Fibroblast of peridontal ligament (primary cell): ENCODE results near the gene ACTL10.
A peak's percentile ranks its signal among the peaks of the same experiment; 100 is the strongest.
"Not testable (repeated sequence)": the region's sequence is repeated elsewhere in the genome, so short reads cannot be mapped to it uniquely, and the experiment has no call there.

ENCODE experiments used
- DNase-seq: peaks from one replicate; pipeline ENCODE4 v3.0.0-alpha.2; 2010; ENCODE audit errors: extremely low read depth

The ACTL10 gene

DNA sequence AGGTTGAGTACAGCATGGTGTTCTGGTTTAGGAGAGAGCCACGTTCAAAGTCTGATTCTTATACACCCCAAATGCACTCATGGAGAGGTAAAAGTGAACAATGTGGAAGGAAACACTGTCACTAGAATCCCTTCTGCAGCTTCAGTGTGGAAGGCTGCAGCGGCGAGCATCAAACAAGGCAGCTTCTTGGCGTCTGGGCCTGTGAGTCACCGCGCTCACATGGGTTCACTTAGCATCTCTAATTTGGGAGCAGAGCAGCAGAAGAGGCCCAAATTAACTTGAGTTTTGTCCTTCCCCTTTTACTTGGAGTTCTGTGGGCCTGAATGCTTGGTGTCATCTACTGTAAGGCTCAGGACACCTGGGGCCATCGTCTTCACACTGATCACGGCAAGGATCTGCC is 30.4 kb downstream of the ACTL10 start:
- DNase-seq = peak; percentile 78

GRCh38 chr20:33698966-33699365 is 32.2 kb downstream of the ACTL10 start:
- not testable (repeated sequence) for DNase-seq

DNA sequence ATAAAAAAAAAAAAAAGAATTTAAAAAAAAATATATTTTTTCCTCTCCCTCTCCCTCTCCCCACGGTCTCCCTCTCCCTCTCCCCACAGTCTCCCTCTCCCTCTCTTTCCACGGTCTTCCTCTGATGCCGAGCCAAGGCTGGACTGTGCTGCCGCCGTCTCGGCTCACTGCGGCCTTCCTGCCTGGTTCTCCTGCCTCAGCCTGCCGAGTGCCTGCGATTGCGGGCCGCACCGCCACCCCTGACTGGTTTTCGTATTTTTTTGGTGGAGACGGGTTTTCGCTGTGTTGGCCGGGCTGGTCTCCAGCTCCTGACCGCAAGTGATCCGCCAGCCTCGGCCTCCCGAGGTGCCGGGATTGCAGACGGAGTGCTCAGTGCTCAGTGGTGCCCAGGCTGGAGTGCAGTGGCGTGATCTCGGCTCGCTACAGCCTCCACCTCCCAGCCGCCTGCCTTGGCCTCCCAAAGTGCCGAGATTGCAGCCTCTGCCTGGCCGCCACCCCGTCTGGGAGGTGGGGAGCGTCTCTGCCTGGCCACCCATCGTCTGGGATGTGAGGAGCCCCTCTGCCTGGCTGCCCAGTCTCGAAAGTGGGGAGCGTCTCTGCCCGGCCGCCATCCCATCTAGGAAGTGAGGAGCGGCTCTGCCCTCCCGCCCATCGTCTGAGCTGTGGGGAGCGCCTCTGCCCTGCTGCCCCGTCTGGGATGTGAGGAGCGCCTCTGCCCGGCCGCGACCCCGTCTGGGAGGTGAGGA is 34.1 kb downstream of the ACTL10 start:
- DNase-seq = not testable (repeated sequence)

DNA sequence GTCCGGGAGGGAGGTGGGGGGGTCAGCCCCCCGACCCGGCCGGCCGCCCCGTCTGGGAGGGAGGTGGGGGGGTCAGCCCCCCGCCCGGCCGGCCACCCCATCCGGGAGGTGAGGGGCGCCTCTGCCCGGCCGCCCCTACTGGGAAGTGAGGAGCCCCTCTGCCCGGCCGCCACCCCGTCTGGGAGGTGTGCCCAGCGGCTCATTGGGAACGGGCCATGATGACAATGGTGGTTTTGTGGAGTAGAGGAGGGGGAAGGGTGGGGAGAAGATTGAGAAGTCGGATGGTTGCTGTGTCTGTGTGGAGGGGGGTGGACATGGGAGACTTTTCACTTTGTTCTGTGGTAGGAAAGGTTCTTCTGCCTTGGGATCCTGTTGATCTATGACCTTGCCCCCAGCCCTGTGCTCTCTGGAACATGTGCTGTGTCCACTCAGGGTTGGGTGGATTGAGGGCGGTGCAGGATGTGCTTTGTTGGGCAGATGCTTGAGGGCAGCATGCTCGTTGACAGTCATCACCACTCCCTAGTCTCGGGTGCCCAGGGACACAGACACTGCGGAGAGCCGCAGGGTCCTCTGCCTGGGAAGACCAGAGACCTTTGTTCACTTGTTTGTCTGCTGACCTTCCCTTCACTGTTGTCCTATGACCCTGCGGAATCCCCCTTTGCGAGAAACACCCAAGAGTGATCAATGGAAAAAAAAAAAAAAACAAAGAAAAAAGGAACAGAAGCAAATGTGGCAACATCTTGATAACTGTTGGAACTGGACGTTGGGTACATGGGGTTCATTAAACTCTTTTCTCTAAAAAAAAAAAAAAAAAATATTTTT is 35.1 kb downstream of the ACTL10 start:
- DNase-seq = no peak

- DNase-seq = no peak
These were observed 36.1 kb downstream of the ACTL10 start for GRCh38 chr20:33702861-33703260.

GRCh38 chr20:33703498-33704137 is 36.9 kb downstream of the ACTL10 start:
- no peak for DNase-seq

DNA sequence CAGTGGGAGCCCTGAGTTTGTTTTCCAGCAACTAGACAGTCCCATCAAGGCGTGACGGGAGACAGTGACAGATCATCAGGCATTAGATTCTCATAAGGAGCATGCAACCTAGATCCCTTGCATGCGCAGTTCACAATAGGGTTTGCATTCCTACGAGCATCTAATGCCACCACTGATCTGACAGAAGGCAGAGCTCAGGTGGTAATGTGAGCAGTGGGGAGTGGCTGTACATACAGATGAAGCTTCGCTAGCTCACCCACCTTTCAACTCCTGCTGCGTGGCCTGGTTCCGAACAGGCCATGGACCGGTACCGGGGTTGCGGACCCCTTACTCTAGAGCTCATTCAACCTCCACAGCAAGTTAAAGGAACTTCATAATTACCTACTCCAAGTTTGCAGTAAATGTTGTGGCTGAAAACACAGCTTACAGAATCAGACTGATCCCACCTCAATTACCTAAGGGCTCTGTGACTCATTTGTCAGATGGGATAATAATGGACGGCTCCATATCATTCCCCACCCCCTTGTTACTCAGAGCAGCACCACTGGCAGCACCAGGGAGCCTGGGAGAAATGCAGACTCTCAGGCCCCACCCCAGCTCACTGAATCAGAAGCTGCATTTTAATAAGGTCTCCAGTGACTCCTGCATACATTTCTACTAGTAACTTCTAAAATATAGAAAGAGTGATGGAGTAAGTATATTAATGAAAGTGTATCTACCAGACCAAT is 37.6 kb downstream of the ACTL10 start:
- DNase-seq = no peak

DNA sequence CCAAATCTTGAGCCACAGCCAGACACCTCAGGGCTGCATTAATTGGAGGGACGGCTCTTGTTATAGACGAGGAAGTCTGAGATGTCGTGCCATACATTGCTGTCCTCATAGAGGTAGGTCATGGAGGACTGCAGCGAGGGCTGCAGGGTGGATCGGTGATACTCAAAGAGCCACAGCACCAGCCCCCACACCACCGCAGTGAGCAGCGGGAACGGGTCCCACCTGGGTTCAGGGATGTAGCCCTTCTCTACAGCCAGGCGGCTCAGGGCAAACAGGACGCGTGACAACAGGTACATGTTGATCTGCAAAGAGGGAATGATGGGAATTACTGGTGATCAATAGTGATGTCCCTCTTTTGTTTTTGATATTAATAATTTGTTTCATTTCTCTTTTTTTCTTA is 40.9 kb downstream of the ACTL10 start:
- DNase-seq = no peak

DNA sequence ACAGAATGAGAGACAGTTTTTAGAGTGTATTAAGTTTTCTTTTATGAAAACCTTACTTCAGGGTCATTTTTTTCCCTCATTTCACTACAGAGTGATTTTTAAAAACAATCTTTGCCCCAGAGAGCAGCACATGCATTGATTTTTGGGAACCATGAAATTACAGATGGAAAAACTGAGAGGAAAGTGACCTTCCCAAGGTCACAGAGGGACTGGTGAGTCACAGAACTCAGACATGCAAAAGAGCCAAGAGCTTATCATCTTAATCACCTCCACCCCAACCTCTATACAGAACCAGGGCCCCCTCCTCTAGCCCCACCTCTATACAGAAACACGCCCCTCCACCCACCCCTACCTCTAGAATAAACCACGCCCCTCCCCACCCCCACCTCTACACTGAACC is 42.7 kb downstream of the ACTL10 start:
- no peak for DNase-seq

- no peak for DNase-seq
These were observed 43.3 kb downstream of the ACTL10 start for GRCh38 chr20:33709905-33710541.

- no peak for DNase-seq
These were observed 44.1 kb downstream of the ACTL10 start for GRCh38 chr20:33710681-33711445.

GRCh38 chr20:33711446-33711738 is 44.6 kb downstream of the ACTL10 start:
- no peak for DNase-seq

DNA sequence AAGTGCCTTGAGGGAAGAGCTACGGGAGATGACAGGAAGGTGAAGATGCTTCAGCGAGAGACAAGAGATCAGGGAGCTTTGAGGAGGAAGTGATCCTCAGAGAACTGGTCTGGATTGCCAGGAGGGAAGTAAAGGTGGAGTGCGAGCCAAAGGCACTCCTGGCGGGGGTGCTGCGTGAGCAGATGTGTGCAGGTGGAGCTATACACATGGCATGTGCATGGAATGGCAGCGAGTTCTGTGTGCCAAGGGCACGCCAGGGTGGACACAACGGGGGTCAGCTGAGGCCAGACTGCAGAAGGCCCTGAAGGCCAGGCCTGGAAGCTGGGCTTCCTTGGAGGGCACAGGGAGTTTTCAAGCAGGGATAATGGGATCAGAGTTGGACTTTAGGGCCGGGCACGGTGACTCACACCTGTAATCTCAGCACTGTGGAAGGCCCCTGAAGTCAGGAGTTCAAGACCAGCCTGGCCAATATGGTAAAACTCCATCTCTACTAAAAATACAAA is 47.2 kb downstream of the ACTL10 start:
- no peak for DNase-seq

DNA sequence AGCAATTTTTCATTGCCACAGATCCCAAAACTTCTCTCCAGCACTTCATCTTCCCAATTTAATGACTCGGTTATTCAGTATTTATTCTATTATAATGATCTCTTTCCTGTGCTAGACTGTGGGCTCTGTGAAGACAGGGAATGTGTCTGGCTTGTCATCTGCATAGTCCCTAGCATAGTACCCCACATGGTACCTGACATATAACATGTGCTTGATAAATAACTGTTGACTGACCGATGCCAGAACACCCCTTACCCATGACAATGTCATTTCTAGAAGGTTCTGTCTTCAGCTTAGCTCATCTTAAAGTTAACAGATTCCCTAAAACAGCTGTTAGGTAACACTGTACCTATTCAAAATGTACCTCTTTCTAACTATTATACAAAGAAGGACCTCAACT is 49.8 kb downstream of the ACTL10 start:
- no peak for DNase-seq
